Kidney (tissue), 14 donors: ENCODE data around the gene TMEM53. TPM values are rescaled to one million over a fixed set of nuclear protein-coding genes. Genes with fewer than 3 reads are reported as not detected.

Experiments
- DNase-seq, 5 donors: peaks; one replicate each; pipeline ENCODE4 v3.0.0-alpha.2; 2013 to 2020
- FAIRE-seq: peaks from 2 replicates; lab custom pipeline; 2012; peaks lifted over from hg19 to GRCh38; lab: Jason Lieb, UNC
- H3K27ac ChIP-seq, 2 donors: one replicate each; pipeline ENCODE4 v1.7.0; 2013; ENCODE audit warnings: low read depth in 2 of 2, low read length in 2 of 2, inconsistent platforms in 1 of 2
- H3K27me3 ChIP-seq: one replicate; pipeline ENCODE4 v1.7.1; 2013; ENCODE audit warnings: low read length, inconsistent platforms; ENCODE audit not compliant: control insufficient read depth, insufficient read depth
- H3K36me3 ChIP-seq, 3 donors: one replicate each; pipeline versions ENCODE4 v1.7.0 to v1.7.1; 2013; ENCODE audit warnings: low read length in 3 of 3, control low read depth in 1 of 3, inconsistent platforms in 1 of 3; ENCODE audit not compliant: insufficient read depth in 3 of 3, control insufficient read depth in 2 of 3
- H3K4me1 ChIP-seq, 3 donors: one replicate each; pipeline versions ENCODE4 v1.7.0 to v1.7.1; 2013; ENCODE audit warnings: low read length in 3 of 3, inconsistent platforms in 1 of 3, low read depth in 1 of 3; ENCODE audit not compliant: control insufficient read depth in 2 of 3, insufficient read depth in 2 of 3
- H3K4me3 ChIP-seq, 3 donors: one replicate each; pipeline versions ENCODE4 v1.7.0 to v1.8.1; 2013; ENCODE audit warnings: low read length in 3 of 3, control low read depth in 1 of 3, inconsistent platforms in 1 of 3
- H3K9ac ChIP-seq, 3 donors: one replicate each; pipeline versions ENCODE4 v1.7.0 to v1.7.1; 2013; ENCODE audit warnings: low read length in 3 of 3, control low read depth in 1 of 3, inconsistent platforms in 1 of 3
- H3K9me3 ChIP-seq, 3 donors: one replicate each; pipeline versions ENCODE4 v1.7.0 to v1.7.1; 2013; ENCODE audit warnings: low read length in 3 of 3, control low read depth in 1 of 3, inconsistent platforms in 1 of 3; ENCODE audit not compliant: control insufficient read depth in 2 of 3, insufficient read depth in 1 of 3
- intact Hi-C: fragments of 100-400 bp; cut with DNase I; formaldehyde crosslinking; loops from one replicate; pipeline ENCODE4 v1.11.1; 2022
- polyA plus RNA-seq: library from polyadenylated mRNA; stranded (reverse); fragments of 350-450 nt; fragmentation: Illumina TruSeq; extraction: RNeasy Lipid Tissue Mini Kit (QIAGEN cat#74804); gene quantifications from one replicate; pipeline ENCODE4 v1.2.3, GENCODE V29; 2014; ENCODE audit warnings: low read depth, low replicate concordance; ENCODE audit not compliant: insufficient read depth
- total RNA-seq: library from RNA; stranded (reverse); fragmentation: NEBNext Ultra II Directional; extraction: Animal tissue kit (Norgen Biotek cat#: 25700); gene quantifications from one replicate; pipeline ENCODE4 v1.2.1, GENCODE V29; 2021
- TF ChIP-seq, protein P1 (sequence below): IDR thresholded peaks from 3 replicates; pipeline ENCODE4 v1.5.1; 2012; ENCODE audit warnings: mild to moderate bottlenecking, moderate library complexity, borderline replicate concordance; ENCODE audit not compliant: insufficient read depth; ENCODE audit errors: extremely low read depth
- donor health status: control.
- donor health status: control.
- donor health status: control.
- donor health status: control.
- donor health status: control.
- donor health status: DM: yes; HTN: yes; CAD: no.
- donor health status: Normal renal cell carcinoma (clear cell type).

The TMEM53 gene
- total and polyA plus RNA-seq, 2 donors from 2014 or later = 16.4 to 45.0 TPM

DNA sequence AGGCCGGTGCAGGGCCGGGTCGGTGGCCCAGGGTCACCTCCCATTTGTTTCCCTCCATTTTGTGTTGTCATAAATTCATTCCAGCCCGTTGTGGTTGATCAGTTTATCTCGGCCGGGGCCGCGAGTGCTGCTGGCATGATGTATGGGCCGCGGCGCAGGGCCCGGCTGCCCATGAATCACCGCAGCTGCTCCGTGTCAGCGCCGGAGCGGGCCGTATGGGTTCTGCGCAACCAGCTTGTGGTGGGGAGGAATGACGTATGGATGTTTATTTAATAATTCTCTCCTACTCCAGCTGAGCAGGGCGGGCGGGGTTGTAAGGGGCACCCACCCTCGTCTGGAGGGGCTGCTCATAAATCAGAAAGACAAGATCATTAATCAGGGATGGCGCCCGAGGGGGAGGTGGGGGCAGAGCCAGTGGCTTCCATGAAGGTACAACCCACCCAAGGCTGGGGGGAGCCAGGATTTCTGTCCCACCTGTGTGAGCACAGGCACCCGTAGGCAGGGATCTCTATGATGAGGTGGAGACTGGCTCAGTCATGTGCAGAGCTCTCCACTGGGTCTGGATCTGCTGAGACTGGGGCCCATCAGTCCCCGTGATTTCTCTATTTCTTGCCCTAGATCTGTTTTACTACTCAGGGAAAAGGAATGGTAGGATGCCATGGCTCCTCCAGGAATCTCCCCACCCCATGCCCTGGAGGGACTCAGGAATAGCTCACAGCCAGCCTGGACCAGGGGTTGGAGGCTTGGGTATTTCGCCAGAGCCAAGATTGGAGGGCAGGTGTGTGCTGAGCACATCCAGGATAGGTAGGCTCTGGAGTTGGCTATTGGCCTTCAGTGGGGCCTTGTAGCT, 27.8 kb downstream of the TMEM53 start:
- Histone ChIP-seq H3K36me3 (peaks cover 2 to 54% (median 30%) of the 10 kb centered on the region in 3 donors), H3K9ac (no peak overlapping the region), H3K4me3 (no peak overlapping the region), H3K27ac (no peak overlapping the region), H3K27me3 (no peaks in the 10 kb centered on the region), H3K4me1 (no peaks in the 10 kb centered on the region), H3K9me3 (no peaks in the 10 kb centered on the region)
- TF ChIP-seq, protein P1, sequence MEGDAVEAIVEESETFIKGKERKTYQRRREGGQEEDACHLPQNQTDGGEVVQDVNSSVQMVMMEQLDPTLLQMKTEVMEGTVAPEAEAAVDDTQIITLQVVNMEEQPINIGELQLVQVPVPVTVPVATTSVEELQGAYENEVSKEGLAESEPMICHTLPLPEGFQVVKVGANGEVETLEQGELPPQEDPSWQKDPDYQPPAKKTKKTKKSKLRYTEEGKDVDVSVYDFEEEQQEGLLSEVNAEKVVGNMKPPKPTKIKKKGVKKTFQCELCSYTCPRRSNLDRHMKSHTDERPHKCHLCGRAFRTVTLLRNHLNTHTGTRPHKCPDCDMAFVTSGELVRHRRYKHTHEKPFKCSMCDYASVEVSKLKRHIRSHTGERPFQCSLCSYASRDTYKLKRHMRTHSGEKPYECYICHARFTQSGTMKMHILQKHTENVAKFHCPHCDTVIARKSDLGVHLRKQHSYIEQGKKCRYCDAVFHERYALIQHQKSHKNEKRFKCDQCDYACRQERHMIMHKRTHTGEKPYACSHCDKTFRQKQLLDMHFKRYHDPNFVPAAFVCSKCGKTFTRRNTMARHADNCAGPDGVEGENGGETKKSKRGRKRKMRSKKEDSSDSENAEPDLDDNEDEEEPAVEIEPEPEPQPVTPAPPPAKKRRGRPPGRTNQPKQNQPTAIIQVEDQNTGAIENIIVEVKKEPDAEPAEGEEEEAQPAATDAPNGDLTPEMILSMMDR = no peak
- intact Hi-C loops = no loop called here
- DNase-seq = peak; percentile 68 to 79 (median 69)
- no peak for FAIRE-seq

GRCh38 chr1:44645476-44646244, 28.6 kb downstream of the TMEM53 start:
- FAIRE-seq = no peak
- no peak overlapping the region for H3K27ac ChIP-seq
- TF ChIP-seq, protein P1 = no peak
- DNase-seq = peak in 3 of 5 donors; percentile 27 to 48 (median 31)
- H3K9ac ChIP-seq = no peak overlapping the region
- H3K27me3 ChIP-seq = no peaks in the 10 kb centered on the region
- H3K4me1 ChIP-seq = no peaks in the 10 kb centered on the region
- H3K36me3 ChIP-seq = peaks cover under 1 to 48% (median 33%) of the 10 kb centered on the region in 3 donors
- H3K4me3 ChIP-seq = no peak overlapping the region
- intact Hi-C loops = no loop called here
- H3K9me3 ChIP-seq = no peaks in the 10 kb centered on the region

- FAIRE-seq = no peak
- H3K4me1 ChIP-seq = no peaks in the 10 kb centered on the region
- no peak for DNase-seq
- H3K9ac ChIP-seq = no peak overlapping the region
- no peaks in the 10 kb centered on the region for H3K27me3 ChIP-seq
- H3K4me3 ChIP-seq = no peak overlapping the region
- H3K27ac ChIP-seq = no peak overlapping the region
- intact Hi-C loops = no loop called here
- peaks cover 0 to 50% (median 38%) of the 10 kb centered on the region in 3 donors for H3K36me3 ChIP-seq
- no peaks in the 10 kb centered on the region for H3K9me3 ChIP-seq
- TF ChIP-seq, protein P1 = no peak
Observed at GRCh38 chr1:44644806-44645205, 29.5 kb downstream of the TMEM53 start.
